Liver (tissue), 9 donors: ENCODE results near the gene LRP5. TPM values are rescaled to one million over a fixed set of nuclear protein-coding genes. Genes with fewer than 3 reads are reported as not detected.

Experiments used
- DNase-seq: peaks from one replicate; pipeline ENCODE4 v3.0.0-alpha.2; 2017; ENCODE audit warnings: low spot score
- H3K27ac ChIP-seq, 2 donors: one replicate each; pipeline ENCODE4 v1.7.0; 2013; ENCODE audit warnings: inconsistent platforms in 2 of 2, low read length in 2 of 2, control low read depth in 1 of 2, low read depth in 1 of 2, mild to moderate bottlenecking in 1 of 2
- H3K27me3 ChIP-seq, 4 donors: one replicate each; pipeline versions ENCODE4 v1.6.1 to v1.7.0; 2013; ENCODE audit warnings: low read length in 3 of 4, inconsistent platforms in 1 of 4, mild to moderate bottlenecking in 1 of 4, moderate library complexity in 1 of 4; ENCODE audit not compliant: control insufficient read depth in 4 of 4, insufficient read depth in 4 of 4
- H3K36me3 ChIP-seq, 4 donors: one replicate each; pipeline versions ENCODE4 v1.6.1 to v1.7.0; 2013; ENCODE audit warnings: low read length in 3 of 4, mild to moderate bottlenecking in 3 of 4, low read depth in 1 of 4, moderate library complexity in 1 of 4; ENCODE audit not compliant: control insufficient read depth in 4 of 4, insufficient read depth in 3 of 4
- H3K4me1 ChIP-seq, 4 donors: one replicate each; pipeline versions ENCODE4 v1.6.1 to v1.7.0; 2013; ENCODE audit warnings: low read length in 3 of 4, mild to moderate bottlenecking in 3 of 4, moderate library complexity in 1 of 4; ENCODE audit not compliant: control insufficient read depth in 4 of 4, insufficient read depth in 4 of 4
- H3K4me3 ChIP-seq, 3 donors: one replicate each; pipeline versions ENCODE4 v1.6.1 to v1.7.0; 2013; ENCODE audit warnings: low read length in 3 of 3, control low read depth in 1 of 3, low read depth in 1 of 3, mild to moderate bottlenecking in 1 of 3
- H3K9ac ChIP-seq, 2 donors: one replicate each; pipeline ENCODE4 v1.7.0; 2013; ENCODE audit warnings: low read length in 2 of 2, mild to moderate bottlenecking in 2 of 2, moderate library complexity in 2 of 2, control low read depth in 1 of 2, low read depth in 1 of 2
- H3K9me3 ChIP-seq, 4 donors: one replicate each; pipeline versions ENCODE4 v1.6.1 to v1.7.0; 2013; ENCODE audit warnings: low read length in 3 of 4; ENCODE audit not compliant: control insufficient read depth in 4 of 4
- ATF3 ChIP-seq: IDR thresholded peaks from 2 replicates; pipeline ENCODE4 v1.6.1; 2016; ENCODE audit warnings: antibody characterized with exemption
- CTCF ChIP-seq: fragments of 150-350 bp; IDR thresholded peaks from 2 replicates; pipeline ENCODE4 v1.5.1; 2017; ENCODE audit warnings: improper control_type of control experiment, low read depth, low read length; ENCODE audit not compliant: missing input control
- EGR1 ChIP-seq, 2 donors: IDR thresholded peaks; 2 replicates each; pipeline ENCODE4 v1.6.1; 2016 to 2018; ENCODE audit warnings: antibody characterized with exemption in 2 of 2, low read depth in 2 of 2
- FOXA1 ChIP-seq: IDR thresholded peaks from 2 replicates; pipeline ENCODE4 v1.6.1; 2016; ENCODE audit warnings: antibody characterized with exemption
- FOXA2 ChIP-seq: IDR thresholded peaks from 2 replicates; pipeline ENCODE4 v1.6.1; 2016; ENCODE audit warnings: antibody characterized with exemption
- GABPA ChIP-seq, 2 donors: IDR thresholded peaks in 1 of 2; conservative IDR thresholded peaks in 1 of 2; 2 replicates each; pipeline ENCODE4 v1.6.1; 2016; ENCODE audit warnings: antibody characterized with exemption in 2 of 2, mild to moderate bottlenecking in 1 of 2, moderate library complexity in 1 of 2
- HNF4A ChIP-seq, 2 donors: conservative IDR thresholded peaks; 2 replicates each; pipeline ENCODE4 v1.6.1; 2016; ENCODE audit warnings: antibody characterized with exemption in 2 of 2, mild to moderate bottlenecking in 2 of 2
- HNF4G ChIP-seq: IDR thresholded peaks from 2 replicates; pipeline ENCODE4 v1.6.1; 2016; ENCODE audit warnings: antibody characterized with exemption
- JUND ChIP-seq, 2 donors: IDR thresholded peaks; 2 replicates each; pipeline ENCODE4 v1.6.1; 2016; ENCODE audit warnings: antibody characterized with exemption in 2 of 2
- NR2F2 ChIP-seq: IDR thresholded peaks from 2 replicates; pipeline ENCODE4 v1.6.1; 2016; ENCODE audit warnings: antibody characterized with exemption
- RAD21 ChIP-seq, 2 donors: IDR thresholded peaks; 2 replicates each; pipeline ENCODE4 v1.6.1; 2016; ENCODE audit warnings: antibody characterized with exemption in 2 of 2, mild to moderate bottlenecking in 2 of 2
- REST ChIP-seq: IDR thresholded peaks from 2 replicates; pipeline ENCODE4 v1.6.1; 2016; ENCODE audit warnings: antibody characterized with exemption, mild to moderate bottlenecking
- RXRA ChIP-seq, 2 donors: IDR thresholded peaks; 2 replicates each; pipeline ENCODE4 v1.6.1; 2017 to 2018; ENCODE audit warnings: antibody characterized with exemption in 2 of 2, mild to moderate bottlenecking in 1 of 2
- SP1 ChIP-seq: IDR thresholded peaks from 2 replicates; pipeline ENCODE4 v1.6.1; 2018; ENCODE audit warnings: antibody characterized with exemption, mild to moderate bottlenecking
- TAF1 ChIP-seq: conservative IDR thresholded peaks from 2 replicates; pipeline ENCODE4 v1.6.1; 2016; ENCODE audit warnings: antibody characterized with exemption, mild to moderate bottlenecking
- YY1 ChIP-seq: IDR thresholded peaks from 2 replicates; pipeline ENCODE4 v1.6.1; 2016; ENCODE audit warnings: antibody characterized with exemption, mild to moderate bottlenecking
- ZBTB33 ChIP-seq: IDR thresholded peaks from 2 replicates; pipeline ENCODE4 v1.6.1; 2016; ENCODE audit warnings: antibody characterized with exemption
- WGBS: extraction: QIAGEN DNeasy Blood & Tissue Kit; methylation state at CpG from one replicate; pipeline ENCODE4 v1.1.7; 2013; 5-methylcytosine and 5-hydroxymethylcytosine counted together
- polyA plus RNA-seq, 2 donors: library from polyadenylated mRNA; stranded (reverse) in 1 of 2; unstranded in 1 of 2; fragments of 200-250 nt in 1 of 2; fragments of >200 nt in 1 of 2; fragmentation: Nextera tagmentation in 1 of 2; extraction: Ambion mirVana in 1 of 2; gene quantifications; one replicate each; pipeline versions ENCODE4 v1.2.1 to v1.2.3, GENCODE V29; 2013 to 2015
- total RNA-seq, 2 donors: library from RNA; depleted of rRNA; stranded (reverse); fragments of >200 nt; gene quantifications; one replicate each; pipeline ENCODE4 v1.2.3, GENCODE V29; 2014
- TF ChIP-seq, protein P1 (sequence below): IDR thresholded peaks from 2 replicates; pipeline ENCODE4 v1.6.1; 2016; ENCODE audit warnings: antibody characterized with exemption
- donor health status: healthy.
- donor health status: healthy.
- donor health status: healthy.
- donor health status: healthy.
- donor health status: healthy.

Gene LRP5
- total and polyA plus RNA-seq, 4 donors: 48.9 to 99.3 (median 71.3) TPM

DNA sequence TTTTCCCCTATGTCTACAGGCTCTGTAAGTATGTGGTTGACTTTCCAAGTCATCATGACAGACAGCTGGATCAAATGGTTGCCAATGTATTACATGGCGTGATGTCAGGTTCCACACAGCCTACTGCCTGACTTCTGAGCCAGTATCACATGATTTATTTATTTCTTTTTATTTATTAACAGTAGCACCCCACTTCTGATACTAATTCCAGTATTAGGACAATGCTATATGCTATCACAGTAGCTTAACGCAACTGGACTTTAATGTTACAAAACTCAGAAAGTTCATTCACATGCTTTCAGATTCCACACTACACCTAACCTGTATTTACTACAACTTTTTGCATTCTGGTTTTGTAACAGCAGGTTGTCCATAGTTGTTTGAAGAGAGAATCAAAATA, 22.9 kb upstream of the LRP5 start:
- Histone ChIP-seq H3K4me1 (no peaks in the 10 kb centered on the region), H3K36me3 (no peaks in the 10 kb centered on the region), H3K9me3 (no peaks in the 10 kb centered on the region), H3K4me3 (no peak overlapping the region), H3K27me3 (no peaks in the 10 kb centered on the region), H3K9ac (no peak overlapping the region), H3K27ac (no peak overlapping the region)
- 95% methylated on average over 2 of the region's 2 CpGs for WGBS
- no peak for DNase-seq
- TF ChIP-seq RAD21 (IDR thresholded peaks at IDR 0.05) (no peak), CTCF (no peak), HNF4A (conservative IDR thresholded peaks at IDR 0.05) (no peak), NR2F2 (no peak), TAF1 (no peak)
- TF ChIP-seq, protein P1, sequence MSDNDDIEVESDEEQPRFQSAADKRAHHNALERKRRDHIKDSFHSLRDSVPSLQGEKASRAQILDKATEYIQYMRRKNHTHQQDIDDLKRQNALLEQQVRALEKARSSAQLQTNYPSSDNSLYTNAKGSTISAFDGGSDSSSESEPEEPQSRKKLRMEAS: no peak

DNA sequence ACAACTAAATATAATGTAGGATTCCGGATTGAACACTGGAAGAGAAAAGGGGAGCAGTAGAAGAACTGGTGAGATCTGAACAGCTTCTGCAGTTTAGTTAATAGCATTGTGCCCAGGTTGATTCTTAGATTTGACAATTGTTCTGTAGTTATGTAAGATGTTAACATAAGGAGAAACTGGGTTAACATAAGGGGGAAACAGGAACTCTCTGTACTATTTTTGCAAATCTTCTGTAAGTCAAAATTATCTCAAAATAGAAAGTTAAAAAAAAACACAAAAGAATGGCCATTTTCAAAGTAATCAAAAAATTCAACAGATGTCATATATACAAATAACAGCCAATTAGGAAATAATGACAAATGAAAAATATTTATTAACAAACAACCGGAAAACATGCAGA, 18.7 kb upstream of the LRP5 start:
- Histone ChIP-seq H3K27me3 (no peaks in the 10 kb centered on the region), H3K9me3 (no peaks in the 10 kb centered on the region), H3K4me1 (peaks cover 9 to 24% (median 16%) of the 10 kb centered on the region in 4 donors), H3K27ac (no peak overlapping the region), H3K4me3 (no peak overlapping the region), H3K9ac (no peak overlapping the region), H3K36me3 (no peaks in the 10 kb centered on the region)
- whole genome bisulfite sequencing: 84% methylated on average over 2 of the region's 2 CpGs
- DNase-seq: no peak
- no peak for TF ChIP-seq EGR1 (IDR thresholded peaks at IDR 0.05; ENCODE audit: low read depth in 2 of 2)
- no peak for TF ChIP-seq YY1
- TF ChIP-seq GABPA (IDR thresholded peaks at IDR 0.05 in 1 of 2, conservative IDR thresholded peaks at IDR 0.05 in 1 of 2): no peak
- no peak for TF ChIP-seq RAD21 (IDR thresholded peaks at IDR 0.05)
- TF ChIP-seq FOXA1: no peak
- TF ChIP-seq HNF4A (conservative IDR thresholded peaks at IDR 0.05): no peak
- no peak for TF ChIP-seq FOXA2
- no peak for TF ChIP-seq JUND (IDR thresholded peaks at IDR 0.05)
- no peak for TF ChIP-seq ATF3
- TF ChIP-seq, protein P1: no peak
- TF ChIP-seq HNF4G: no peak
- TF ChIP-seq NR2F2: no peak

DNA sequence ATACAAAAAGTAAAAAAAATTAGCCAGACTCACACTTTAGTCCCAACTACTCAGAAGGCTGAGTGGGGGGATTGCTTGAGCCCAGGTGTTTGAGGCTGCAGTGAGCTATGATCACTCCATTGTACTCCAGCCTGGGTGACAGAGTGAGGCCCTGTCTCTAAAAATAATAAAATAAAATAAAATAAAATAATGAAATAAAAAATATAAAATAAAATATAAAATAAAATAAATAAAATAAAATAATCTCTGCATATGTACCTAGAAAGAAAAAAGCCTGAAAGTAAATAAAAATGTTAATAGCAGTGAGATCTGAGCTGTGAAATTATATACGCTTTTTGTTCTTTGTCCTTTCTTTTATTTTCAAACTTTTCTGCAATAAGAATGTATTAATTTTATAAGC, 17.1 kb upstream of the LRP5 start:
- H3K4me1 ChIP-seq: peaks cover 14 to 35% (median 26%) of the 10 kb centered on the region in 4 donors
- H3K27me3 ChIP-seq: no peaks in the 10 kb centered on the region
- DNase-seq: no peak
- H3K4me3 ChIP-seq: no peak overlapping the region
- no peaks in the 10 kb centered on the region for H3K36me3 ChIP-seq
- WGBS: 94% methylated on average over 1 of the region's 1 CpG
- H3K9me3 ChIP-seq: no peaks in the 10 kb centered on the region
- no peak overlapping the region for H3K27ac ChIP-seq
- H3K9ac ChIP-seq: no peak overlapping the region
- TF ChIP-seq JUND (IDR thresholded peaks at IDR 0.05) (no peak), ZBTB33 (no peak), FOXA1 (no peak), ATF3 (no peak), SP1 (no peak), YY1 (no peak), RAD21 (IDR thresholded peaks at IDR 0.05) (no peak), REST (no peak), FOXA2 (no peak), HNF4A (conservative IDR thresholded peaks at IDR 0.05) (no peak), EGR1 (IDR thresholded peaks at IDR 0.05; ENCODE audit: low read depth in 2 of 2) (no peak), NR2F2 (no peak), TAF1 (no peak), RXRA (IDR thresholded peaks at IDR 0.05) (no peak), HNF4G (no peak), GABPA (IDR thresholded peaks at IDR 0.05 in 1 of 2, conservative IDR thresholded peaks at IDR 0.05 in 1 of 2) (no peak)
- TF ChIP-seq, protein P1: no peak
